Prostate gland (tissue), 2 donors: ENCODE data around the gene BRSK2.

Source experiments
- CTCF ChIP-seq, 4 experiments: fragments of 200-600 bp in 2 of 4; fragments of 450-650 bp in 2 of 4; sonication (generic) in 2 of 4; IDR thresholded peaks; 1 replicate in 3 of 4; 2 replicates in 1 of 4; pipeline ENCODE4 v1.5.1; 2016 to 2019; ENCODE audit warnings: antibody characterized with exemption in 4 of 4, mild to moderate bottlenecking in 2 of 4, moderate library complexity in 2 of 4
- POLR2A ChIP-seq: fragments of 450-650 bp; IDR thresholded peaks from one replicate; pipeline ENCODE4 v1.6.1; 2016; ENCODE audit warnings: antibody characterized with exemption, mild to moderate bottlenecking

- TF ChIP-seq CTCF (IDR thresholded peaks at IDR 0.05) (peak in 1 of 4 experiments; percentile 15), POLR2A (no peak)
These were observed 91.7 kb downstream of the BRSK2 start for GRCh38 chr11:1481483-1481825.
